Neural progenitor cell (in vitro differentiated cells): ENCODE data around the gene PLAGL1.

Source experiments
- EZH2phosphoT487 ChIP-seq: fragments of 200-600 bp; sonication (generic); IDR thresholded peaks from 2 replicates; pipeline ENCODE4 v1.6.1; 2017; ENCODE audit warnings: antibody characterized with exemption
- TF ChIP-seq, protein P1 (sequence below): fragments of 200-600 bp; sonication (generic); IDR thresholded peaks from 2 replicates; pipeline ENCODE4 v1.5.1; 2017; ENCODE audit warnings: antibody characterized with exemption, mild to moderate bottlenecking

DNA sequence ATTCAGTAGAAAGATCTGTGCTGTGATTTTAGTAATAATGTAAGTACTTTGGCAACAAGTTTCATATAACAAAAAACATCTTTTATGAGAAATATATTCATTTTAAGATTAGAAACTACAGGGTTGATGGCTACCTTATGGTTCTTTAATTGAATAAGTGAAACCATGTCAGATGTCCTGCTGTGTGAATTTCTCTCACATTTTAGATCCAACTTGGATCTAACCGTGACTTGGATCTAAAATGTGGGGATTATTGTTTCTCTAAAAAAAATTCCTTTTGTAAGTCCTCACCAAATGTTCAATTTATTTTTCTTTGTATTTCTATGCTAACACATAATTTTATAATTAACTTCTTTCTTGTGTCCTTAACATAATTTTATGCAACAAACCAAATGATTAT lies 113.4 kb downstream of the PLAGL1 start:
- TF ChIP-seq, protein P1, sequence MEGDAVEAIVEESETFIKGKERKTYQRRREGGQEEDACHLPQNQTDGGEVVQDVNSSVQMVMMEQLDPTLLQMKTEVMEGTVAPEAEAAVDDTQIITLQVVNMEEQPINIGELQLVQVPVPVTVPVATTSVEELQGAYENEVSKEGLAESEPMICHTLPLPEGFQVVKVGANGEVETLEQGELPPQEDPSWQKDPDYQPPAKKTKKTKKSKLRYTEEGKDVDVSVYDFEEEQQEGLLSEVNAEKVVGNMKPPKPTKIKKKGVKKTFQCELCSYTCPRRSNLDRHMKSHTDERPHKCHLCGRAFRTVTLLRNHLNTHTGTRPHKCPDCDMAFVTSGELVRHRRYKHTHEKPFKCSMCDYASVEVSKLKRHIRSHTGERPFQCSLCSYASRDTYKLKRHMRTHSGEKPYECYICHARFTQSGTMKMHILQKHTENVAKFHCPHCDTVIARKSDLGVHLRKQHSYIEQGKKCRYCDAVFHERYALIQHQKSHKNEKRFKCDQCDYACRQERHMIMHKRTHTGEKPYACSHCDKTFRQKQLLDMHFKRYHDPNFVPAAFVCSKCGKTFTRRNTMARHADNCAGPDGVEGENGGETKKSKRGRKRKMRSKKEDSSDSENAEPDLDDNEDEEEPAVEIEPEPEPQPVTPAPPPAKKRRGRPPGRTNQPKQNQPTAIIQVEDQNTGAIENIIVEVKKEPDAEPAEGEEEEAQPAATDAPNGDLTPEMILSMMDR: no peak
- no peak for TF ChIP-seq EZH2phosphoT487
